Body of pancreas (tissue), 4 donors: Measurements from ENCODE around the gene TJP3.

Experiments
- CTCF ChIP-seq, 7 experiments: fragments of 450-650 bp in 4 of 7; fragments of 200-600 bp in 3 of 7; sonication (generic) in 3 of 7; IDR thresholded peaks; one replicate each; pipeline ENCODE4 v1.5.1; 2016 to 2019; ENCODE audit warnings: antibody characterized with exemption in 7 of 7
- POLR2A ChIP-seq, 3 donors: fragments of 450-650 bp; IDR thresholded peaks; one replicate each; pipeline ENCODE4 v1.6.1; 2016; ENCODE audit warnings: antibody characterized with exemption in 3 of 3, mild to moderate bottlenecking in 2 of 3

GRCh38 chr19:3679138-3679537, 29.0 kb upstream of the TJP3 start:
- no peak for TF ChIP-seq POLR2A (IDR thresholded peaks at IDR 0.05)
- no peak for TF ChIP-seq CTCF (IDR thresholded peaks at IDR 0.05)
